HL-60 (cell line): ENCODE data around the gene ZNF862.

Experiments
- GABPA ChIP-seq: IDR thresholded peaks from 2 replicates; pipeline ENCODE4 v1.6.1; 2012; ENCODE audit warnings: low read depth
- TF ChIP-seq, protein P1 (sequence below): IDR thresholded peaks from one replicate; pipeline ENCODE4 v1.5.1; 2011; ENCODE audit warnings: low read length, control low read depth, inconsistent platforms; ENCODE audit not compliant: insufficient read depth
- TF ChIP-seq, protein P2 (sequence below): IDR thresholded peaks from 2 replicates; pipeline ENCODE4 v1.6.1; 2012; ENCODE audit warnings: low read depth; ENCODE audit not compliant: insufficient replicate concordance

DNA sequence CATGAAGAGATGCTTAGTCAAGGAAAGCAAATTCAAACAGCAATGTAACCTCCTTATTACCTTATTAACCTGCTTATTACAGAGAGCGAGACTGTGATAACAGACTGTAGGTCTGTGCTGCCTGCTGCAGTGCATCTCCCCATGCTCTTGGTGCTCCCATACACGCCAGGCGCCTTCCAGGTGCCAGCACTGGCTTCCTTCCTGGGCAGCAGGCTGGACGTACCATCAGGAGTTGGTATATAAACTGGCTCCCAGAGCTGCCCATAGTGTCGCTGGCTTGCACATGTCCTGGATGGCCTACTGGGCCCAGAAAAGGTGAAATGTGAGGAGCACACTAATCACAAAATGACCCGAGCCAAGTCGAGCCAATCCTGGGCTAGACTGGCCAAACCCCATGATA, 49.1 kb downstream of the ZNF862 start:
- TF ChIP-seq, protein P1, sequence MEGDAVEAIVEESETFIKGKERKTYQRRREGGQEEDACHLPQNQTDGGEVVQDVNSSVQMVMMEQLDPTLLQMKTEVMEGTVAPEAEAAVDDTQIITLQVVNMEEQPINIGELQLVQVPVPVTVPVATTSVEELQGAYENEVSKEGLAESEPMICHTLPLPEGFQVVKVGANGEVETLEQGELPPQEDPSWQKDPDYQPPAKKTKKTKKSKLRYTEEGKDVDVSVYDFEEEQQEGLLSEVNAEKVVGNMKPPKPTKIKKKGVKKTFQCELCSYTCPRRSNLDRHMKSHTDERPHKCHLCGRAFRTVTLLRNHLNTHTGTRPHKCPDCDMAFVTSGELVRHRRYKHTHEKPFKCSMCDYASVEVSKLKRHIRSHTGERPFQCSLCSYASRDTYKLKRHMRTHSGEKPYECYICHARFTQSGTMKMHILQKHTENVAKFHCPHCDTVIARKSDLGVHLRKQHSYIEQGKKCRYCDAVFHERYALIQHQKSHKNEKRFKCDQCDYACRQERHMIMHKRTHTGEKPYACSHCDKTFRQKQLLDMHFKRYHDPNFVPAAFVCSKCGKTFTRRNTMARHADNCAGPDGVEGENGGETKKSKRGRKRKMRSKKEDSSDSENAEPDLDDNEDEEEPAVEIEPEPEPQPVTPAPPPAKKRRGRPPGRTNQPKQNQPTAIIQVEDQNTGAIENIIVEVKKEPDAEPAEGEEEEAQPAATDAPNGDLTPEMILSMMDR = no peak
- TF ChIP-seq, protein P2, sequence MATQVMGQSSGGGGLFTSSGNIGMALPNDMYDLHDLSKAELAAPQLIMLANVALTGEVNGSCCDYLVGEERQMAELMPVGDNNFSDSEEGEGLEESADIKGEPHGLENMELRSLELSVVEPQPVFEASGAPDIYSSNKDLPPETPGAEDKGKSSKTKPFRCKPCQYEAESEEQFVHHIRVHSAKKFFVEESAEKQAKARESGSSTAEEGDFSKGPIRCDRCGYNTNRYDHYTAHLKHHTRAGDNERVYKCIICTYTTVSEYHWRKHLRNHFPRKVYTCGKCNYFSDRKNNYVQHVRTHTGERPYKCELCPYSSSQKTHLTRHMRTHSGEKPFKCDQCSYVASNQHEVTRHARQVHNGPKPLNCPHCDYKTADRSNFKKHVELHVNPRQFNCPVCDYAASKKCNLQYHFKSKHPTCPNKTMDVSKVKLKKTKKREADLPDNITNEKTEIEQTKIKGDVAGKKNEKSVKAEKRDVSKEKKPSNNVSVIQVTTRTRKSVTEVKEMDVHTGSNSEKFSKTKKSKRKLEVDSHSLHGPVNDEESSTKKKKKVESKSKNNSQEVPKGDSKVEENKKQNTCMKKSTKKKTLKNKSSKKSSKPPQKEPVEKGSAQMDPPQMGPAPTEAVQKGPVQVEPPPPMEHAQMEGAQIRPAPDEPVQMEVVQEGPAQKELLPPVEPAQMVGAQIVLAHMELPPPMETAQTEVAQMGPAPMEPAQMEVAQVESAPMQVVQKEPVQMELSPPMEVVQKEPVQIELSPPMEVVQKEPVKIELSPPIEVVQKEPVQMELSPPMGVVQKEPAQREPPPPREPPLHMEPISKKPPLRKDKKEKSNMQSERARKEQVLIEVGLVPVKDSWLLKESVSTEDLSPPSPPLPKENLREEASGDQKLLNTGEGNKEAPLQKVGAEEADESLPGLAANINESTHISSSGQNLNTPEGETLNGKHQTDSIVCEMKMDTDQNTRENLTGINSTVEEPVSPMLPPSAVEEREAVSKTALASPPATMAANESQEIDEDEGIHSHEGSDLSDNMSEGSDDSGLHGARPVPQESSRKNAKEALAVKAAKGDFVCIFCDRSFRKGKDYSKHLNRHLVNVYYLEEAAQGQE = no peak
- no peak for TF ChIP-seq GABPA
